ENCODE results near the gene TMEM233. TPM values are rescaled to one million over a fixed set of nuclear protein-coding genes. Genes with fewer than 3 reads are reported as not detected.

Gene TMEM233
- total RNA-seq, 2 experiments from 2014 or later = not detected

GRCh38 chr12:119685375-119685774 lies 91.8 kb downstream of the TMEM233 start:
- no peaks in the 10 kb centered on the region for H4K20me1 ChIP-seq (ENCODE audit: insufficient read depth, low read length)
- POLR2A ChIA-PET = no interaction called here
- no peak overlapping the region for H3K4me3 ChIP-seq (ENCODE audit: low read depth, low read length, poor library complexity, severe bottlenecking)
- no peak for TF ChIP-seq CTCF (conservative IDR thresholded peaks at IDR 0.05; ENCODE audit: low read length)
- TF ChIP-seq EZH2phosphoT487 (IDR thresholded peaks at IDR 0.05; ENCODE audit: borderline replicate concordance, low read depth, low read length) = no peak
- no peak overlapping the region for H3K27ac ChIP-seq (ENCODE audit: low read depth, low read length, poor library complexity, severe bottlenecking)
- no peaks in the 10 kb centered on the region for H3K79me2 ChIP-seq (ENCODE audit: insufficient read depth, low read depth, low read length)
- no peaks in the 10 kb centered on the region for H3K9me3 ChIP-seq (ENCODE audit: low read length)
- H3K4me2 ChIP-seq (ENCODE audit: low read length) = no peak overlapping the region
- CTCF ChIA-PET (ENCODE audit: unreplicated experiment) = no interaction called here
- DNase-seq (ENCODE audit: low spot score) = no peak
- intact Hi-C loops (cut with micrococcal nuclease; ENCODE audit: unreplicated experiment) = no loop called here
- H3K9me2 ChIP-seq (ENCODE audit: insufficient read depth, low read length) = no peaks in the 10 kb centered on the region
- H2AFZ ChIP-seq (ENCODE audit: low read length) = no peak overlapping the region
- H3K4me1 ChIP-seq (ENCODE audit: insufficient read depth, low read length, poor library complexity, severe bottlenecking) = peaks cover 19% of the 10 kb centered on the region
- no TSS peak for BruUV-seq (replicated peaks)
- H3K36me3 ChIP-seq (ENCODE audit: insufficient read depth, low read length) = peaks cover 76% of the 10 kb centered on the region

- no peaks in the 10 kb centered on the region for H3K9me2 ChIP-seq (ENCODE audit: insufficient read depth, low read length)
- no peak for TF ChIP-seq CTCF (conservative IDR thresholded peaks at IDR 0.05; ENCODE audit: low read length)
- no peak for TF ChIP-seq EZH2phosphoT487 (IDR thresholded peaks at IDR 0.05; ENCODE audit: borderline replicate concordance, low read depth, low read length)
- no peak for DNase-seq (ENCODE audit: low spot score)
- no TSS peak for BruUV-seq (replicated peaks)
- no peaks in the 10 kb centered on the region for H3K9me3 ChIP-seq (ENCODE audit: low read length)
- H3K4me3 ChIP-seq (ENCODE audit: low read depth, low read length, poor library complexity, severe bottlenecking) = no peak overlapping the region
- ChIA-PET POLR2A (no interaction called here), CTCF (ENCODE audit: unreplicated experiment) (no interaction called here)
- no peaks in the 10 kb centered on the region for H4K20me1 ChIP-seq (ENCODE audit: insufficient read depth, low read length)
- no peaks in the 10 kb centered on the region for H3K79me2 ChIP-seq (ENCODE audit: insufficient read depth, low read depth, low read length)
- intact Hi-C loops (cut with micrococcal nuclease; ENCODE audit: unreplicated experiment) = no loop called here
- no peak overlapping the region for H3K4me2 ChIP-seq (ENCODE audit: low read length)
- H3K27ac ChIP-seq (ENCODE audit: low read depth, low read length, poor library complexity, severe bottlenecking) = no peak overlapping the region
- H3K4me1 ChIP-seq (ENCODE audit: insufficient read depth, low read length, poor library complexity, severe bottlenecking) = peaks cover 18% of the 10 kb centered on the region
- H2AFZ ChIP-seq (ENCODE audit: low read length) = no peak overlapping the region
- peaks cover 71% of the 10 kb centered on the region for H3K36me3 ChIP-seq (ENCODE audit: insufficient read depth, low read length)
Measured at GRCh38 chr12:119686355-119686754, 92.8 kb downstream of the TMEM233 start.

GRCh38 chr12:119686776-119687175 lies 93.2 kb downstream of the TMEM233 start:
- BruUV-seq (replicated peaks) = no TSS peak
- Histone ChIP-seq H3K9me3 (ENCODE audit: low read length) (no peaks in the 10 kb centered on the region), H2AFZ (ENCODE audit: low read length) (no peak overlapping the region), H3K4me2 (ENCODE audit: low read length) (no peak overlapping the region), H3K4me3 (ENCODE audit: low read depth, low read length, poor library complexity, severe bottlenecking) (no peak overlapping the region), H3K9me2 (ENCODE audit: insufficient read depth, low read length) (no peaks in the 10 kb centered on the region), H3K27ac (ENCODE audit: low read depth, low read length, poor library complexity, severe bottlenecking) (no peak overlapping the region), H3K79me2 (ENCODE audit: insufficient read depth, low read depth, low read length) (no peaks in the 10 kb centered on the region), H3K4me1 (ENCODE audit: insufficient read depth, low read length, poor library complexity, severe bottlenecking) (peaks cover 14% of the 10 kb centered on the region), H3K36me3 (ENCODE audit: insufficient read depth, low read length) (peaks cover 71% of the 10 kb centered on the region), H4K20me1 (ENCODE audit: insufficient read depth, low read length) (no peaks in the 10 kb centered on the region)
- TF ChIP-seq CTCF (conservative IDR thresholded peaks at IDR 0.05; ENCODE audit: low read length) = no peak
- no peak for TF ChIP-seq EZH2phosphoT487 (IDR thresholded peaks at IDR 0.05; ENCODE audit: borderline replicate concordance, low read depth, low read length)
- ChIA-PET POLR2A (no interaction called here), CTCF (ENCODE audit: unreplicated experiment) (no interaction called here)
- intact Hi-C loops (cut with micrococcal nuclease; ENCODE audit: unreplicated experiment) = no loop called here
- no peak for DNase-seq (ENCODE audit: low spot score)
